ENCODE results near the gene FOXS1. TPM values are rescaled to one million over a fixed set of nuclear protein-coding genes. Genes with fewer than 3 reads are reported as not detected.

The FOXS1 gene
- polyA plus RNA-seq, 3 donors from 2014 or later = not detected

GRCh38 chr20:31857861-31858759, 12.7 kb upstream of the FOXS1 start:
- Mint-ChIP-seq H3K4me3 (no peak overlapping the region), H3K4me1 (peaks cover 0 to 4% of the 10 kb centered on the region in 2 donors), H3K27ac (no peak overlapping the region), H3K9me3 (no peaks in the 10 kb centered on the region), H3K36me3 (no peaks in the 10 kb centered on the region), H3K27me3 (ENCODE audit: low read depth in 3 of 3) (peaks cover 4 to 16% (median 6%) of the 10 kb centered on the region in 3 donors)
- DNase-seq = no peak

DNA sequence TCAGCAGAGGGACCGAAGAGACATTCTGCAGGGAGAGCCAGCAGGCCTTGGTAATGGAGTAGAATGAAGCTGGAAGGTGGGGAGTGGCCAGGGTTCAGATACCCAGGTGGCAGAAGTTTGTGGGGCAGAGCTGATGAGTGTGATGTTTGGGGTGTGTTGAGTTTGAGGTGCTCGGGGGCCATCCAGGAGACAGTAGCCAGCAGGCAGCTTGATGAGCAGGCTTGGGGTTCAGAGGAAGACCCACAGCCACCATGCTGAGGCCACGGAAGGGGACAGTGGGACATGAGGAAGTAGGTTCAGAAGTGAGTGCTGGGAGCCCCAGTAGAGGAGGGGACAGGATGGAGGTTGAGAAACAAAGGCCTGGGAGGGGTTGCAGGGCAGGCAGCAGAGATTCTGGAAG, 11.1 kb upstream of the FOXS1 start:
- Mint-ChIP-seq H3K27ac (no peak overlapping the region), H3K9me3 (no peaks in the 10 kb centered on the region), H3K27me3 (ENCODE audit: low read depth in 3 of 3) (peaks cover 3 to 16% (median 4%) of the 10 kb centered on the region in 3 donors), H3K4me1 (peaks cover 0 to 2% of the 10 kb centered on the region in 2 donors), H3K36me3 (no peaks in the 10 kb centered on the region), H3K4me3 (no peak overlapping the region)
- DNase-seq = no peak

- no peaks in the 10 kb centered on the region for H3K4me1 Mint-ChIP-seq
- no peak overlapping the region for H3K27ac Mint-ChIP-seq
- no peaks in the 10 kb centered on the region for H3K9me3 Mint-ChIP-seq
- H3K27me3 Mint-ChIP-seq (ENCODE audit: low read depth in 3 of 3) = peaks cover 6 to 12% (median 7%) of the 10 kb centered on the region in 3 donors
- H3K36me3 Mint-ChIP-seq = no peaks in the 10 kb centered on the region
- DNase-seq = no peak
- H3K4me3 Mint-ChIP-seq = no peak overlapping the region
Measured at GRCh38 chr20:31853481-31853880, 8.1 kb upstream of the FOXS1 start.

DNA sequence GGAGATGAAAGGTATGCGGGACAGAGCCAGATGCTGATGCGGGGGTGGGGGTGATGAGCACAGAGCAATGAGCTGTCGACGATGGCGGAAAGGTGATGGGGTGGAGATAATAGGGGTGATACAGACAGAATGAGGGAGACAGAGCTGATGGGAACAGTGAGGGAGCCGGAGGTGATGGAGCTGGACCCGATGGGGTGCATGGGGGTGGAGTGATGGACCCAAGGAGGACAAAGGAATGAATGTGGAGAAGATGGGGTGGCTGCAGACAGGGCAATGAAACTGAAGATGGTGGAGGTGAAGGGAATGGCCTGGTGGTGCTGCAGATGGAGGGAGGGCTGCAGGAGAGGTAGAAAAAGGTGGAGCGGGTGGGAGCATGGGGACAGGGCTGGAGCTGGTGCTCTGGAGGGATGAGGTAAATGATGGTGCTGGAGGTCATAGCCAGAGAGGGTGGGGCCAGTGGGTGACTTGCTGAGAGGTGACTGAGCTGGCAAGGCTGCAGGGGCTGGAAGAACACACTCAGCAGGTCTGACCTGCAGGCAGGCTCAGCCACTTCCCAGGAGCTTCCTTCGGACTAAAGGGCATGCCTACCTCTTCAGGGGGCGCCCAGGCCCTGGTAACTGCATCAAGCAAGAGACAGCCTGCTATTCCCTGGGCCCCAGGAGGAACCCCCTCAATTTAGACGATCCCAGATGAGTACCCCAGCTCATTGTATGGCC, 6.0 kb upstream of the FOXS1 start:
- Mint-ChIP-seq H3K4me3 (no peak overlapping the region), H3K4me1 (no peaks in the 10 kb centered on the region)

DNA sequence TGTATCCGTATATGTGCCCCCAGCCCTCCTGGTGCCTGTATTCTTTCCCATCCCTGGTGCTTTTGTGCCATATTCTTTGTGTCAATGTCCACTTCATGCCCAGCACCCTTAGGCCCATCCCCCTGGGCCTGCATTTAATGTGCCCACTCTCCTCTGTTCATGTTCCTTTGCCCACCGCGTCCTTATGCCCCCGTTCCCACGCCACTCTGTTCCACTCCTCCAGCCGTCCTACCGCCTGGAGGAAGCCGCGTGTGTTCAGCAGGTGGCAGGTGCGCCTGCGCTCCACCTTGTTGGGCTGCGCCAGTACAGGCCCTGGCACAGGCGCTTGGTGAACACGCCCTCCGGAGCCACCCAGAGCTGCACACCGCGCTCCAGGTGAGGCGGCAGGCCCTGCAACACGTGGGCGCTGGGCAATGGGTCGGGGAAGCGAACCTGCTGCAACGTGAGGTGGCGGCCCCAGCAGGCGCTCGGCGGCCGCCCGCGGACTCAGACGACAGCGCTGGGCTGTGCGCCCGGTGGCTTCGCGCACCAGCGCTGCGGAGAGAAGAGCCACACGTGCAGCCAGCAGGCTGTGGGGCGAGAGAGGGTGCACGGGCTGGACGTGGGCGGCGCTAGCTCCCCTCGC, 4.0 kb upstream of the FOXS1 start:
- Mint-ChIP-seq H3K9me3 (no peaks in the 10 kb centered on the region), H3K4me3 (no peak overlapping the region), H3K36me3 (no peaks in the 10 kb centered on the region), H3K27me3 (ENCODE audit: low read depth in 3 of 3) (peaks cover 2 to 9% (median 6%) of the 10 kb centered on the region in 3 donors), H3K27ac (no peak overlapping the region), H3K4me1 (no peaks in the 10 kb centered on the region)
- no peak for DNase-seq

More for the DNA sequence above, 6.0 kb upstream of the FOXS1 start:
- Mint-ChIP-seq H3K27ac (no peak overlapping the region), H3K9me3 (no peaks in the 10 kb centered on the region), H3K36me3 (no peaks in the 10 kb centered on the region), H3K27me3 (ENCODE audit: low read depth in 3 of 3) (peaks cover 2 to 7% (median 5%) of the 10 kb centered on the region in 3 donors)
- no peak for DNase-seq

GRCh38 chr20:31848088-31848999, 2.9 kb upstream of the FOXS1 start:
- DNase-seq = no peak
- Mint-ChIP-seq H3K27me3 (ENCODE audit: low read depth in 3 of 3) (peaks cover 2 to 10% (median 6%) of the 10 kb centered on the region in 3 donors), H3K27ac (no peak overlapping the region), H3K9me3 (no peaks in the 10 kb centered on the region), H3K4me3 (no peak overlapping the region), H3K4me1 (no peaks in the 10 kb centered on the region), H3K36me3 (no peaks in the 10 kb centered on the region)

DNA sequence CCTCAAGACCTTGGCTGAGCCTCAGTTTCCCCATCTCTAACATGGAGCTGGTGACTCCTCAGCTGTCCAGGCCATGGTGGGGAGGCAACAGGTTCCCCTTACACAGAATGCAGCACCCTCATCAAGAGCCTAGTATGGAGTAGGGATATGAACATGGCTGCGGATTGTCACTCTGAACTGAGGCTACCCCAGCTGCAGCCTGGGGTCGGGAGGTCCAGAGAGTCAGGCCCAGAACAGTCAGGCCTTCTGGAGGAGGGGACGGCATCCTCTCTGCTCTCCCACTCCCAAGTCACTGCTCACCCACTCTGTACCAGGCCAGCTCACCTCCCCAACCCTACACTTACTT, 1.4 kb upstream of the FOXS1 start:
- no peaks in the 10 kb centered on the region for H3K4me1 Mint-ChIP-seq
- H3K9me3 Mint-ChIP-seq = no peaks in the 10 kb centered on the region
- no peak overlapping the region for H3K4me3 Mint-ChIP-seq
- no peak for DNase-seq
- H3K36me3 Mint-ChIP-seq = no peaks in the 10 kb centered on the region
- peaks cover 0 to 10% (median 6%) of the 10 kb centered on the region in 3 donors for H3K27me3 Mint-ChIP-seq (ENCODE audit: low read depth in 3 of 3)
- no peak overlapping the region for H3K27ac Mint-ChIP-seq

- Mint-ChIP-seq H3K36me3 (no peaks in the 10 kb centered on the region), H3K4me3 (no peak overlapping the region), H3K4me1 (no peaks in the 10 kb centered on the region), H3K27me3 (ENCODE audit: low read depth in 3 of 3) (peaks cover 0 to 6% (median 3%) of the 10 kb centered on the region in 3 donors), H3K9me3 (no peaks in the 10 kb centered on the region), H3K27ac (no peak overlapping the region)
- no peak for DNase-seq
Measured at GRCh38 chr20:31844737-31845299, 586 bp downstream of the FOXS1 start.

DNA sequence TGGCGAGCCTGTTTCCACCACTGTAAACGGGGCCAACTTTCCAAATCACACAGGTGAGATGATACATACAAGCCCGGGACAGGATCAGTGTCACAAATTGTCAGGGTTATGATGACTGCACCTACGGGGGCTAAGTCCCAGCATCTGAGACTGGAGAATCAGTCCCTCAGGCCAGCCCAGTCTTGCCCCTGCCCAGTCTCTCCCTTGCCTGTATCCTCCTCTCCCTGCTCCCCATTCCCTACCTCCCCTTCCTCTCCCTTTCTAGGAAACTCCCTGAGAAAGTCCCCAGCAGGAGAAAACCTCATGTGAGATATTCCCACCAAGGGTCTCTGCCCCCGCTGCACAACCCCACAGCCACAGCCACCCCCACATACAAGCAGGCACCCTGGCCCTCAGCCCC, 1.5 kb downstream of the FOXS1 start:
- H3K4me3 Mint-ChIP-seq = no peak overlapping the region
- peaks cover 0 to 5% (median 3%) of the 10 kb centered on the region in 3 donors for H3K27me3 Mint-ChIP-seq (ENCODE audit: low read depth in 3 of 3)
- no peaks in the 10 kb centered on the region for H3K4me1 Mint-ChIP-seq
- no peaks in the 10 kb centered on the region for H3K36me3 Mint-ChIP-seq
- no peak overlapping the region for H3K27ac Mint-ChIP-seq
- no peak for DNase-seq
- no peaks in the 10 kb centered on the region for H3K9me3 Mint-ChIP-seq

DNA sequence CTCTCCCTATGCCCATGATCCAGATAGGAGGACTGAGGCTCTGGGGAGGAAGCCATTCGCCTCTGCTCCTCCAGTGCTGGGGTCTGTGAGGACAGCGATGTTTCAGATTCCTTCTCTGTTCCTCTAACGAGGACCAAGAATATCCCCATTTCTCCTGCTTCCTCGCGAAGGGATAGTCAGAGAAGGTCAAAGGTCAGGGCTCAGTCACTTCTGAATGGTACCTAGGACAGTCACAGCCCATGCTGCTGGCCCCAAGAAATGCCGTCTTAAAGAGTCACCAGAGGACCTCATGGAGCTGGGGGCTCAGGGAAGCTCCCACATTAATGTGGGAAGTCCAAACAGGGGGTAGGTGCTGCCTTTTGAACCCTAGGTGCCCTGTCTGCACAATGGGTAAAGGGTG, 2.1 kb downstream of the FOXS1 start:
- H3K9me3 Mint-ChIP-seq = no peaks in the 10 kb centered on the region
- no peaks in the 10 kb centered on the region for H3K36me3 Mint-ChIP-seq
- no peak overlapping the region for H3K27ac Mint-ChIP-seq
- DNase-seq = no peak
- H3K4me1 Mint-ChIP-seq = no peaks in the 10 kb centered on the region
- peaks cover 0 to 5% (median 3%) of the 10 kb centered on the region in 3 donors for H3K27me3 Mint-ChIP-seq (ENCODE audit: low read depth in 3 of 3)
- no peak overlapping the region for H3K4me3 Mint-ChIP-seq

GRCh38 chr20:31842471-31843157, 2.8 kb downstream of the FOXS1 start:
- DNase-seq = no peak
- no peaks in the 10 kb centered on the region for H3K4me1 Mint-ChIP-seq
- H3K27me3 Mint-ChIP-seq (ENCODE audit: low read depth in 3 of 3) = peaks cover 0 to 5% (median 3%) of the 10 kb centered on the region in 3 donors
- H3K4me3 Mint-ChIP-seq = no peak overlapping the region
- no peak overlapping the region for H3K27ac Mint-ChIP-seq
- no peaks in the 10 kb centered on the region for H3K9me3 Mint-ChIP-seq
- no peaks in the 10 kb centered on the region for H3K36me3 Mint-ChIP-seq

DNA sequence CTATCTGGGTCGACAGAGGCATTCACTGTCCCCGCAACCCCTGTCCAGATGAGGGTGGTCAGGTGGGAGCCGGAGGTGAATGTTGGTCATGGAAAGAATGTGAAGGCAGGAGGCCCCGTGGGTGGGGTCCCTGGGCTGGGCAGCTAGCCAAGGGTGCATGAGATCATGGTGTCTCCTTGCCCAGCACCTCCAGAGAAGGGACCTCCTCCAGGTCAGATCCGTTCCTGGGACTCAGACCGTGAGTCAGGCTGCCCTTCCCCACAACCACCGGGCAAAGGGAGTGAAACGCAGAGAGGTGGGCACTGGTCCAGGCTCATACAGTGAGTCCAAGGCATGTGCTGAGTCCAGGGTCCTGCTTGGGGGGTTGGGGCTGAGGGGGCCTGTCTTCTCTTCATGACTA, 3.5 kb downstream of the FOXS1 start:
- no peak for DNase-seq

More for the DNA sequence above, 3.5 kb downstream of the FOXS1 start:
- Mint-ChIP-seq H3K4me1 (no peaks in the 10 kb centered on the region), H3K27me3 (ENCODE audit: low read depth in 3 of 3) (peaks cover 0 to 7% (median 3%) of the 10 kb centered on the region in 3 donors), H3K4me3 (no peak overlapping the region), H3K27ac (no peak overlapping the region), H3K36me3 (no peaks in the 10 kb centered on the region), H3K9me3 (no peaks in the 10 kb centered on the region)

Data from immature natural killer cell (primary cell).